GM06990 (cell line): Measurements from ENCODE around the gene KLHL12.

Experiments
- DNase-seq: peaks from one replicate; pipeline ENCODE4 v3.0.0-alpha.2; 2011; ENCODE audit not compliant: insufficient read length; ENCODE audit errors: extremely low read depth
- H3K27me3 ChIP-seq: replicated peaks from 2 replicates; pipeline ENCODE4 v1.6.0; 2011; ENCODE audit warnings: low read length; ENCODE audit not compliant: control insufficient read depth, insufficient read depth
- H3K36me3 ChIP-seq: 2 replicates; pipeline ENCODE4 v1.5.1; 2011; ENCODE audit warnings: low read length; ENCODE audit not compliant: control insufficient read depth, insufficient read depth
- H3K4me3 ChIP-seq: replicated peaks from 2 replicates; pipeline ENCODE4 v1.5.1; 2011; ENCODE audit warnings: low read depth, mild to moderate bottlenecking, control low read depth, low read length
- TF ChIP-seq, protein P1 (sequence below): IDR thresholded peaks from 2 replicates; pipeline ENCODE4 v1.5.1; 2011; ENCODE audit warnings: low read length, control low read depth, mild to moderate bottlenecking, inconsistent platforms; ENCODE audit not compliant: insufficient read depth, poor library complexity, severe bottlenecking

The KLHL12 gene

GRCh38 chr1:202860744-202861419, 66.2 kb downstream of the KLHL12 start:
- Histone ChIP-seq H3K36me3 (no peaks in the 10 kb centered on the region), H3K4me3 (peak overlapping the region; percentile 62), H3K27me3 (peaks cover 1% of the 10 kb centered on the region; the same call in 1 of the 2 replicates)
- DNase-seq, result peak; percentile 29
- TF ChIP-seq, protein P1, sequence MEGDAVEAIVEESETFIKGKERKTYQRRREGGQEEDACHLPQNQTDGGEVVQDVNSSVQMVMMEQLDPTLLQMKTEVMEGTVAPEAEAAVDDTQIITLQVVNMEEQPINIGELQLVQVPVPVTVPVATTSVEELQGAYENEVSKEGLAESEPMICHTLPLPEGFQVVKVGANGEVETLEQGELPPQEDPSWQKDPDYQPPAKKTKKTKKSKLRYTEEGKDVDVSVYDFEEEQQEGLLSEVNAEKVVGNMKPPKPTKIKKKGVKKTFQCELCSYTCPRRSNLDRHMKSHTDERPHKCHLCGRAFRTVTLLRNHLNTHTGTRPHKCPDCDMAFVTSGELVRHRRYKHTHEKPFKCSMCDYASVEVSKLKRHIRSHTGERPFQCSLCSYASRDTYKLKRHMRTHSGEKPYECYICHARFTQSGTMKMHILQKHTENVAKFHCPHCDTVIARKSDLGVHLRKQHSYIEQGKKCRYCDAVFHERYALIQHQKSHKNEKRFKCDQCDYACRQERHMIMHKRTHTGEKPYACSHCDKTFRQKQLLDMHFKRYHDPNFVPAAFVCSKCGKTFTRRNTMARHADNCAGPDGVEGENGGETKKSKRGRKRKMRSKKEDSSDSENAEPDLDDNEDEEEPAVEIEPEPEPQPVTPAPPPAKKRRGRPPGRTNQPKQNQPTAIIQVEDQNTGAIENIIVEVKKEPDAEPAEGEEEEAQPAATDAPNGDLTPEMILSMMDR, result no peak

DNA sequence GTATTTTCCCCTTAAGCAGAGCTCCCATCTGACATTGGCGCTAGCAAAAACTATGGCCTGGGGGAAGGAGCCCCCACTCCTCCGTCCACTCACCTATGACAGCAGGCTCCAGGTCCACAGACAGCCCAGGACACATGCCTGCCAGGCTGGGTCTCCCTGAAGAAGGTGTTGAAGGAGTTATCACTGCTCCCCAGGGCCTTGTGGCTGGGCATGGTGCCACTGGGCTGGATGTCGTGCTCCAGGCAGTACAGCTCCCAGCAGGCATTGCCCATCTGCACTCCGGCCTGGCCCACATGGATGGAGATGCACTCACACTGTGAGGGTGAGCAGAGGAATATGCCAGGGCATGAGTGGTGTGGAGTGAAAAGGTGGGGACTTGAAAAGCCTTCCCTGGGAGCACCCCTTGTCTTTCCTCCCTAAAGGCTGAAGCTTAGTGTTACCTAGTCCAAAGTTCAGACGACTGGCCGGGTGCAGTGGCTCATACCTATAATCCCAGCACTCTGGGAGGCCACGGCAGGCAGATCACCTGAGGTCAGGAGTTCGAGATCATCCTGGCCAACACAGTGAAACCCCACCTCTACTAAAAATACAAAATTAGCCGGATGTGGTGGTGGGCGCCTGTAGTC, 68.1 kb downstream of the KLHL12 start:
- Histone ChIP-seq H3K4me3 (no peak overlapping the region), H3K36me3 (no peaks in the 10 kb centered on the region), H3K27me3 (peaks cover 1% of the 10 kb centered on the region; the same call in 1 of the 2 replicates)
- DNase-seq, result no peak
- TF ChIP-seq, protein P1, result no peak

DNA sequence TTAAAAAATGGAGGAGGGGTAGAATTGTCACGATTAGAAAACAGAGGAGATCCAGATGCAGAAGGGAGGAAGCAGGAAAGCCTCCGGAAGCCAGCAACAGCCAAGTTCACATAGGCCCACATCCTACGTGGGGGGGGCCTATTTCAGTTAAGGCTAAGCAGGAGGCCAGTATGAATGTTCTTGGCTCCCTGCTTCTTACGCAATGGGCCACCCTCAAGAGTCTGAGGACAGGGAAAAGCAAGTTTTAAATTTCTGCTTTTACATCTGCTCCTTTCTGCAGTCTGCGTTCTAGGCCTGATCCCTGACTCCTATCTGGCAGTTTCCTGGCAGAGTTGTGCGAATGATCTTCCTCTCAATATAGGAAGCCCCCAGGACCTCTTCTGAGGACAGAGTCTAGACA, 68.7 kb downstream of the KLHL12 start:
- no peak overlapping the region for H3K4me3 ChIP-seq
- TF ChIP-seq, protein P1, result no peak
- H3K36me3 ChIP-seq, result no peaks in the 10 kb centered on the region
- DNase-seq, result no peak
- H3K27me3 ChIP-seq, result peaks cover 1% of the 10 kb centered on the region; the same call in 1 of the 2 replicates

DNA sequence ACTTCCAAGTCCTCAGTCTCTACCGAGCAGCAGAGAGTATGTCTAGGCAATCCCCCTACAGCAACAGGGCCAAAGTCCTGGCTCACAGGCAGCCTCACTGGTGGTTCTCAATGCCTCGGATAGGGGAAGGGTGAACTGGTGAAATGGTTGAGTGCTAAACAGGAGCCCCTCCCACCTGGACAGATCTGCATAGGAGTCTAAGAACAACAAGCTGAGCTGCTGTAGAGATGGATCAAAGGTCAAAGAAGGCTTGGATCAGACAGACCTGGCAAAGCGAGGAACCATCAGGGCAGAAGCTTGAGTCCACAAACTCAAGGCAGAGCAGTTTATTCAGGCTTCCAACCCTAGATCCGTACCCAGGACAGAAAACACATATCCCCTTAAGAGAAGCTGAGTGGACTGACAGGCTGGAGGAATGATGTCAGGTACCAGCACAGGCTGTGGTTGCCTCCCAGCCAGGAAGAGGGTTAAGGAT, 69.9 kb downstream of the KLHL12 start:
- TF ChIP-seq, protein P1, result no peak
- DNase-seq, result no peak
- no peak overlapping the region for H3K4me3 ChIP-seq
- peaks cover 1% of the 10 kb centered on the region; the same call in 1 of the 2 replicates for H3K27me3 ChIP-seq
- no peaks in the 10 kb centered on the region for H3K36me3 ChIP-seq

DNA sequence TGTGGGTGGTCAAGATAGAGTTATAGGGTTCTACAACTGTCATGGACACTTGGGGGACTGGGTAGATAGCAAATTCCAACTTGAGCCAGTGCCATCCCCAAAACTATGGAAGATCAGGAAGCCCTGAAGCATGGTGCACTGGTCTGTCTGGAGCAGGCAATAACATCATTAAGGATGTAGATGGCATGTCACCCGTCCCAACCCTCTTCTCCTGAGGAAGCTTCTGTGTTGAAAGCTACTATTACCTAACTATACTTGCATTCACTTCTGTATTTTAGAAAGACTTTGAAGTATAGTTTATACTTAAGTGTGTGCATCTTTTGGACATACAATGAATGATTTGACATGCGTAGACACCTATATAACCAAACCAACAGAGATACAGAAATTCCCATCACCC, 71.0 kb downstream of the KLHL12 start:
- no peaks in the 10 kb centered on the region for H3K36me3 ChIP-seq
- TF ChIP-seq, protein P1, result no peak
- no peak for DNase-seq

More for the DNA sequence above, 71.0 kb downstream of the KLHL12 start:
- Histone ChIP-seq H3K4me3 (no peak overlapping the region), H3K27me3 (no peaks in the 10 kb centered on the region)
